Smooth muscle cell (in vitro differentiated cells): ENCODE measurements around the gene CLPTM1L. TPM values are rescaled to one million over a fixed set of nuclear protein-coding genes. Genes with fewer than 3 reads are reported as not detected.

Experiments used
- DNase-seq: peaks from one replicate; lab custom pipeline; 2025; ENCODE audit not compliant: unreplicated experiment; lab: John Stamatoyannopoulos, UW
- H2AFZ ChIP-seq: fragments of 200-600 bp; sonication (generic); 2 replicates; pipeline ENCODE4 v1.6.0; 2016; ENCODE audit warnings: antibody characterized with exemption, low read depth, mild to moderate bottlenecking
- H3F3A ChIP-seq: fragments of 200-600 bp; sonication (generic); 2 replicates; pipeline ENCODE4 v1.6.0; 2017; ENCODE audit warnings: antibody characterized with exemption, low read depth
- H3K27ac ChIP-seq: fragments of 200-600 bp; sonication (generic); 2 replicates; pipeline ENCODE4 v1.5.1; 2016; ENCODE audit warnings: low read depth, mild to moderate bottlenecking
- H3K27me3 ChIP-seq: fragments of 200-600 bp; sonication (generic); 2 replicates; pipeline ENCODE4 v1.6.1; 2016; ENCODE audit warnings: low read depth, mild to moderate bottlenecking
- H3K36me3 ChIP-seq: fragments of 200-600 bp; sonication (generic); 2 replicates; pipeline ENCODE4 v1.5.1; 2016; ENCODE audit warnings: low read depth
- H3K4me1 ChIP-seq: fragments of 200-600 bp; sonication (generic); 2 replicates; pipeline ENCODE4 v1.5.1; 2016; ENCODE audit warnings: low read depth
- H3K4me2 ChIP-seq: fragments of 200-600 bp; sonication (generic); 2 replicates; pipeline ENCODE4 v1.6.0; 2016; ENCODE audit warnings: mild to moderate bottlenecking
- H3K4me3 ChIP-seq: fragments of 200-600 bp; sonication (generic); 2 replicates; pipeline ENCODE4 v1.5.1; 2016; ENCODE audit warnings: mild to moderate bottlenecking
- H3K79me2 ChIP-seq: fragments of 200-600 bp; sonication (generic); 2 replicates; pipeline ENCODE4 v1.6.0; 2016; ENCODE audit warnings: low read depth, mild to moderate bottlenecking
- H3K9ac ChIP-seq: fragments of 200-600 bp; sonication (generic); 2 replicates; pipeline ENCODE4 v1.6.0; 2016; ENCODE audit warnings: low read depth
- H3K9me3 ChIP-seq: fragments of 200-600 bp; sonication (generic); replicated peaks from 2 replicates; pipeline ENCODE4 v1.5.1; 2016; ENCODE audit warnings: low read depth
- H4K20me1 ChIP-seq: fragments of 200-600 bp; sonication (generic); 2 replicates; pipeline ENCODE4 v1.6.0; 2016; ENCODE audit warnings: low read depth
- WGBS: methylation state at CpG from one replicate; pipeline ENCODE4 v1.1.7; 2016; ENCODE audit warnings: low lambda C conversion rate; 5-methylcytosine and 5-hydroxymethylcytosine counted together
- polyA plus RNA-seq: library from polyadenylated mRNA; unstranded; fragments of >200 nt; fragmentation: Nextera tagmentation; extraction: Ambion mirVana; gene quantifications from 2 replicates; pipeline ENCODE4 v1.2.1, GENCODE V29; 2016
- total RNA-seq: library from RNA; depleted of rRNA; stranded (reverse); fragments of >200 nt; gene quantifications from 2 replicates; pipeline ENCODE4 v1.2.3, GENCODE V29; 2014
- TF ChIP-seq, protein P1 (sequence below): fragments of 200-600 bp; sonication (generic); IDR thresholded peaks from 2 replicates; pipeline ENCODE4 v1.5.1; 2017; ENCODE audit warnings: borderline replicate concordance, mild to moderate bottlenecking, antibody characterized with exemption; ENCODE audit not compliant: insufficient read depth, poor library complexity, severe bottlenecking

The CLPTM1L gene
- total and polyA plus RNA-seq, 2 experiments from 2014 or later: 125 to 127 TPM

DNA sequence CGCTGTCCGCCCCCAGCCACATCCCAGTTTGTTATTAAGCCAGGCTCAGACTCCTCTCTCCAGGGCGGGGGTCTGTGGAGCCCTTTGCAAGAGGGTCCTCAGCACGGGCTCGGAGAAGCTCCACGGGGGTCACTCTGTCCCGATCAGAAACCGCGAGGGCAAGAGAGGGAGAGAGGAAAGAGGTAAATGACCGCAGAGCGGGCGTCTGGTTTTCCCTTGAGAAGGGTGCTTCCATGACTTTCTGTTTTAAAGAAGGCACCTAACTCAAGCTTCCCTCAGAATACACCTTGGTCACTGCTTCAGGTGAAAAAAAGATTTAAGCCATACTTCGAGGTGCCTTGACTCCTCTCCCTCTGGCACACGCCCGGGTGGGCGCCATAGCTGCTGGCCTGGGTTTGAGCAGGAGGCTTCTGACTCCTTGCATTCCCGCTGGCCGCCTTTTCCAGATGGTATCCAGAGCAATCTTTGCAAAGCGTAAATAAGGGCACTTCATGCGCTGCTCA, 44.3 kb downstream of the CLPTM1L start:
- Histone ChIP-seq H3K9ac (no peak overlapping the region), H4K20me1 (no peaks in the 10 kb centered on the region), H3F3A (no peaks in the 10 kb centered on the region), H3K27me3 (peaks cover 29% of the 10 kb centered on the region), H3K36me3 (no peaks in the 10 kb centered on the region), H3K4me3 (no peak overlapping the region), H2AFZ (no peak overlapping the region), H3K27ac (no peak overlapping the region), H3K4me2 (no peak overlapping the region), H3K4me1 (no peaks in the 10 kb centered on the region), H3K9me3 (no peaks in the 10 kb centered on the region), H3K79me2 (no peaks in the 10 kb centered on the region)
- TF ChIP-seq, protein P1, sequence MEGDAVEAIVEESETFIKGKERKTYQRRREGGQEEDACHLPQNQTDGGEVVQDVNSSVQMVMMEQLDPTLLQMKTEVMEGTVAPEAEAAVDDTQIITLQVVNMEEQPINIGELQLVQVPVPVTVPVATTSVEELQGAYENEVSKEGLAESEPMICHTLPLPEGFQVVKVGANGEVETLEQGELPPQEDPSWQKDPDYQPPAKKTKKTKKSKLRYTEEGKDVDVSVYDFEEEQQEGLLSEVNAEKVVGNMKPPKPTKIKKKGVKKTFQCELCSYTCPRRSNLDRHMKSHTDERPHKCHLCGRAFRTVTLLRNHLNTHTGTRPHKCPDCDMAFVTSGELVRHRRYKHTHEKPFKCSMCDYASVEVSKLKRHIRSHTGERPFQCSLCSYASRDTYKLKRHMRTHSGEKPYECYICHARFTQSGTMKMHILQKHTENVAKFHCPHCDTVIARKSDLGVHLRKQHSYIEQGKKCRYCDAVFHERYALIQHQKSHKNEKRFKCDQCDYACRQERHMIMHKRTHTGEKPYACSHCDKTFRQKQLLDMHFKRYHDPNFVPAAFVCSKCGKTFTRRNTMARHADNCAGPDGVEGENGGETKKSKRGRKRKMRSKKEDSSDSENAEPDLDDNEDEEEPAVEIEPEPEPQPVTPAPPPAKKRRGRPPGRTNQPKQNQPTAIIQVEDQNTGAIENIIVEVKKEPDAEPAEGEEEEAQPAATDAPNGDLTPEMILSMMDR: no peak
- no peak for DNase-seq
- 92% methylated on average over 20 of the region's 20 CpGs for WGBS

- no peak overlapping the region for H3K9ac ChIP-seq
- no peak overlapping the region for H3K27ac ChIP-seq
- H4K20me1 ChIP-seq: no peaks in the 10 kb centered on the region
- no peaks in the 10 kb centered on the region for H3K79me2 ChIP-seq
- no peaks in the 10 kb centered on the region for H3K4me1 ChIP-seq
- DNase-seq: no peak
- peaks cover 36% of the 10 kb centered on the region for H3K27me3 ChIP-seq
- no peak overlapping the region for H3K4me3 ChIP-seq
- H2AFZ ChIP-seq: no peak overlapping the region
- no peaks in the 10 kb centered on the region for H3K36me3 ChIP-seq
- no peaks in the 10 kb centered on the region for H3F3A ChIP-seq
- no peaks in the 10 kb centered on the region for H3K9me3 ChIP-seq
- H3K4me2 ChIP-seq: no peak overlapping the region
- TF ChIP-seq, protein P1: no peak
- WGBS: 91% methylated on average over 17 of the region's 17 CpGs
Measured at GRCh38 chr5:1299961-1300360, 44.9 kb downstream of the CLPTM1L start.

DNA sequence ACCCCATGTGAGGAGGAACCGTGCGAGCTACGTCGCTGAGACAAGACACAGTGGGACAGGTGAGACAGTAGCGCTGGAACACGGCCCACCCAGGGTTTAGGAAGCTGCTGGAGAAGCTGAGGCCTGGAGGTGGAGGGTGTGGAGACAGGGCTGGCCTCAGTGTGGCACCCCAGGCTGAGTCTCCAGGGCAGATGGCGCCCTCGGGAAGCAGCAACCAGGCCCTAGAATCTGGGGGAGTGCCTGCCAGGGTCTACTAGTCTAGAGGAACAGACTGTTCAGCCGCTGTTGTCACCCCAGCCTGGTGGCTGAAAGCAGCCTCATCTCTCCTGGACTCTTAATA, 45.4 kb downstream of the CLPTM1L start:
- Histone ChIP-seq H3K9me3 (no peaks in the 10 kb centered on the region), H3K36me3 (no peaks in the 10 kb centered on the region), H3K27me3 (peaks cover 40% of the 10 kb centered on the region), H3K4me3 (no peak overlapping the region), H3K79me2 (no peaks in the 10 kb centered on the region), H3F3A (no peaks in the 10 kb centered on the region), H4K20me1 (no peaks in the 10 kb centered on the region), H3K4me2 (no peak overlapping the region), H3K4me1 (no peaks in the 10 kb centered on the region), H3K9ac (no peak overlapping the region), H2AFZ (no peak overlapping the region), H3K27ac (no peak overlapping the region)
- TF ChIP-seq, protein P1: no peak
- WGBS: 95% methylated on average over 9 of the region's 9 CpGs
- no peak for DNase-seq

- H3K79me2 ChIP-seq: no peaks in the 10 kb centered on the region
- H3K36me3 ChIP-seq: no peaks in the 10 kb centered on the region
- H3K4me3 ChIP-seq: no peak overlapping the region
- no peaks in the 10 kb centered on the region for H3K4me1 ChIP-seq
- no peaks in the 10 kb centered on the region for H3K9me3 ChIP-seq
- no peak overlapping the region for H3K27ac ChIP-seq
- H3K4me2 ChIP-seq: no peak overlapping the region
- no peaks in the 10 kb centered on the region for H3F3A ChIP-seq
- no peak overlapping the region for H2AFZ ChIP-seq
- DNase-seq: no peak
- H3K9ac ChIP-seq: no peak overlapping the region
- peaks cover 40% of the 10 kb centered on the region for H3K27me3 ChIP-seq
- TF ChIP-seq, protein P1: no peak
- H4K20me1 ChIP-seq: no peaks in the 10 kb centered on the region
- 88% methylated on average over 30 of the region's 33 CpGs for WGBS
Measured at GRCh38 chr5:1298723-1299510, 46.0 kb downstream of the CLPTM1L start.
